GM19099 (cell line): Measurements from ENCODE around the gene DCN.

Experiments
- POLR2A ChIP-seq: IDR thresholded peaks from 3 replicates; pipeline ENCODE4 v1.6.1; 2011; ENCODE audit warnings: low read depth; ENCODE audit not compliant: insufficient read length; ENCODE audit errors: extremely low read depth

Gene DCN

GRCh38 chr12:91196436-91196835 lies 13.8 kb upstream of the DCN start:
- no peak for TF ChIP-seq POLR2A

- no peak for TF ChIP-seq POLR2A
These were observed 11.9 kb upstream of the DCN start for GRCh38 chr12:91194500-91194899.

DNA sequence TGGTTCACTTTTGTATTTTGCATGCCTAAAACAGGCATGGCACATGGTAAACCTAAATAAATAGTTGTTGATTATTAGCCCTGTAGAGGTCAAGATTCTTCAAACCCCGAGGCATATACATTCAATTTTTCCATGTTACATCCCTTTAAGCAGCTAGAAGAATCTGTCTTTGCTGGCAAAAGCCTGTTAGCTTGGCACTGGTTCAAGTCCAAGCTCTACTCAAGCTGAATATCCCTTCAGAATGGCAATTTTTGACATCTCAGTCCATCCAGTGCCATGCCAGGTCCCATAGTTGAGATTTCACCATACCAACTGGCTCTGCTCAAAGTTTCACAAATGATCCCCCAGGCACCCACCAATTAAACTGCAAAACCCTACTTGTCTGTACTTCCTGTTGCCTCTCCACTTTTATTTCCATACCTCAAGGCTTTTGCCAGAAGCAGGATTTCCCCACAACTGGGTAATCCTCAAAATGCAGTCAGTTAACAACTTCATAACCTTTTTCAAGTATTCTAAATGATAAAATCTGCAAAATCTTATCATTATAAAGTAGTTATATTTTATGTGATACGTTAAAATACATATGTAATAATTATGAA lies 9.0 kb upstream of the DCN start:
- no peak for TF ChIP-seq POLR2A

DNA sequence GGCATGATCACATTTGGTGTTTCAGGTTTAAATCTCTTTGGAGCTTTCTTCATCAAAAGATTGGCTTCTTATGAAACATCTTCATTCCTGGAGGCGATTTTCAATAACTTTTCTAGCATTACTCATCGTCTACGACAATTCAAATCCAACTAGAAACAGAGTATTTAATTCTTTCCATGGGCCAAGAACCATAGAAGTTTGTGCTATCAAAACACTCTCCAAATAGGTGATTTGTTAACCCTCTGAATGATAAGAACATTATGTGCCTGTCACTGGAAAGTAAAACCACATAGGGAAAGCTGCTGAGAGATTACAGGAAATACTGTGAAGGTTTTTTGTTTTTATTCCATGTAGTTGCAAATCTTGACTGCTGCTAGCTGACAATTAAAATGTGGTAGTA lies 6.9 kb upstream of the DCN start:
- TF ChIP-seq POLR2A: no peak

DNA sequence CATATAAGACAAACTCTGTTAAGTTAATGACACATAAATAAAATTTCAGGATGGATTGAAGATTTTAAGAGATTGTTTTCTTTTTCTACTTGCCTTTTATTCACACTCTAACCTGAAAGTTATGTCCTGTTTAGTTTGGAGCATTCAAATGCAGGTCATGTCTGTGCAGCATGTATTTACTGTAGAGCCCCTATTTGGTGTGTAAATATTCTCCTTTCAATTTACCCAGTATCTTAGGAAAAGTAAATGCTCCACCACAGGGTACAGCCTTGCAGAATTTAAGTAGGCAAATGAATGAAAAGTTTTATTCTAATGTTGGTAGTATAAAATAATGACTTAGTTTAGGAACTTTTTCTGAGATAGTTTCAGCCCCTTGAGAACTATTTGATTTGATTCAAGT lies 6.2 kb upstream of the DCN start:
- no peak for TF ChIP-seq POLR2A

DNA sequence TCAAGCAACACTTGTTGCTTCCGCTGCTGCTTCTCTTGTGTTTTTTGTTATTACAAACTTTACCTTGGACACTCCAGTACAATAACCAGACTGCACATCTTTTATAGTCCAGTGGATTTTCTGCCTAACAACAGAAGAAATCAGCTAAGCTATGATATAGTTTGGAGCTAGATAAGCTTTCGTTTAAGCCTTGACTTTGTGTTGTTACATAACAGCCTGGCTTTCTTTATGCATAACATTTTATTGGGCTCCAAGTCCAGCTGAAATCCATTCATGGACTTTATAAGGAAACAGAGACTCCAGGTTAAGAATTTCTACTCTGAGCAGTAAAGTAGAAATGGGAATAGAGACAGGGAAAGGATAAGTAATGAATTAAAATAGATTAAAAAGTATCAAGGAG lies 3.5 kb upstream of the DCN start:
- no peak for TF ChIP-seq POLR2A

GRCh38 chr12:91185421-91185820 lies 2.8 kb upstream of the DCN start:
- no peak for TF ChIP-seq POLR2A

DNA sequence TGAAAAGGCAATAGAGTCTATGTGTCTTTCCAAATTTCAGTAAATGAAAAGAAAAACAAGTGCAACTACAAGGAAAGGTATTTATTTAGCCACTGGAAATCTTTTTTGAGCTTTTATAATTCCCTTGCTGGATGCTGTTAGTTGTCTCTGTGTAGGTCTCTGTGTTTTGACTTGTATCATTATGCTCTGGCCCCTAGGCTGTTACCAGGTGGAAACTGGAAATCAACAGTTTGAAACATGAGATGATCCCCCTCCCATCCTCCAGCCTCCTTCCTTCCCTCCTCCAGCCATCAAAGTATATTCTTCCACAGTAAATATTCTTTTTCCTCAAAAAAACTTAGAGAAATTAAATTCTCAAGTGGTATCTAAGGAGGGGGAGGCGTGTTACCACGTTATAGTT lies 934 bp upstream of the DCN start:
- no peak for TF ChIP-seq POLR2A

DNA sequence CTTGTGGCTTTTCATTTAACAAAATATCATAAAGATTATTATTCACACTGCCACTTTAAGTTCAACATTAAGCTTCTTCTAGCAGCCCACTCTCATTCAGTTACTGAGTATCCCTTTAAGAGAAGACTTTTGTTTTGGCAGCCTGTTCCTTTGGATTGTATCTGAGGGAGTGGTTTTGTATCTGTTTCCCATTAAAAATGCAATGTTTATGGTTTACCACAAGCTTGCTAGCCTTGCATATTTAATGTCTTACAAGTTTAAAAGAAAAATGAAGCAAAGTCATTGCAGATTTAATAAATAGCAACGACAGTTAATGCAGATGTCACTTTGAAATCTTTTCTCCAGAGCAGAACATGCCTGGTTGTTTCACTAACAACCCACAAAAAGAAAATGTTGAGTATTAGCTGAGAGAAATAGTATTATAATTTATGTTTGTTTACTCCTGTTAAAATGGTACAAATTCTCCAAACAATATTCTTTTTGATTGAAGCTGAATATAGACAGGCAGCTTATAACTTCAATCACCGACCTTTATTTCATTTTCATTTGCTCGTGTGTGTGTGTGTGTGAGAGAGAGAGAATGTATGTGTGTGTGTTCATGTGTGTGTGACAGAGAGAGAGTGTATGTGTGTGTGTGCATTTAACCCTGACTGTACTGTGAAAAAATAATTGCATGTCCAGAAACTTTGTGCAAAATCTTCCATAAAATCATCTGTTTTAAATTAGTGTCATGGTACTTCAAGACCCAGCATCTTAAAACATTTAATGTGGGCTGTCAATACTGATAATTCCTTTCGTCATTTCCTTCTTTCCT lies 1.8 kb downstream of the DCN start:
- TF ChIP-seq POLR2A: no peak

DNA sequence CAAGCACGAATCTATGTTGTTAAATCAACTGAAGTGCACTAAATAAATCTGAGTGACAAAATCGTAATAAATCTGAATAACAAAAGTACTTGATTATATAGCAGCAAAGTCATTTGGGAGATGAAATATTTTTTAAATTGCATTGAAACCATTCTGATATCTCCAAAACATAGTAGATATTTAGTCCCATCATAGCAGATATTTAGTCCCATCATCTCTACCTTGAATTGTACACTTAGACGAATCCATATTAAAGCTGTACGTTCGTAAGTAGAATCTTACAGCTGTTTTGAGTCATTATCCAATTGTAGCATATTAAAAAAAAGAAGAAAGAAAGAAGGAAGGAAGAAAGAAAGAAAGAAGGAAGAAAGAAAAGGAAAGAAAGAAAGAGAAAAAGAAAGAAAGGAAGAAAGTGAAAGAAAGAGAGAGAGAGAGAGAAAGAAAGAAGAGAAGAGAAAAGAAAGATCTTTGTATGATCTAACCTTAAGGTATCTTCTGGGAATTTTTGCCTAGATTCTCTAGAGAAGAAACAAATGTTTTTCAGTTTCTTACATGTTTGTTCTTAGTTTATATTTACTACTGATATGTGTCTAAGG lies 2.6 kb downstream of the DCN start:
- no peak for TF ChIP-seq POLR2A

DNA sequence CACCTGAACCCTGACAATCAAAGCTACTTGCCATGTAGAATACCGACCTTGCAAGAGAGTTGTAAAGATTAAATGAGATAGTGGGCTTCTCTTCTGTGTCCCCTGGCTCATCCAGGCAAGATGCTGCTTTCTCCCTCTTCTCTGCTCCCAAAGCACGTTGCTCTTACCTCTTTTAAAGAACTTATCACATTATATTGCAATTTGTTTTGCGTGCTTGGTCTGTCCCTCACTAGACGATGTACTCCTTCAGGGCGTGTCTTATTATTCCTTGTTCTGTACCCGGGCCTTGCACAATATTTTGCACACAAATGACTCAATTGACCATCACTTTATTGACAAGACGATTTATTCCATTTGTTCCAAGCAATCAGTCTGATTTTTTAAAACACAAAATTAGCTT lies 3.3 kb downstream of the DCN start:
- no peak for TF ChIP-seq POLR2A

- TF ChIP-seq POLR2A: no peak
These were observed 3.8 kb downstream of the DCN start for GRCh38 chr12:91178781-91179180.

GRCh38 chr12:91178139-91178561 lies 4.5 kb downstream of the DCN start:
- no peak for TF ChIP-seq POLR2A

DNA sequence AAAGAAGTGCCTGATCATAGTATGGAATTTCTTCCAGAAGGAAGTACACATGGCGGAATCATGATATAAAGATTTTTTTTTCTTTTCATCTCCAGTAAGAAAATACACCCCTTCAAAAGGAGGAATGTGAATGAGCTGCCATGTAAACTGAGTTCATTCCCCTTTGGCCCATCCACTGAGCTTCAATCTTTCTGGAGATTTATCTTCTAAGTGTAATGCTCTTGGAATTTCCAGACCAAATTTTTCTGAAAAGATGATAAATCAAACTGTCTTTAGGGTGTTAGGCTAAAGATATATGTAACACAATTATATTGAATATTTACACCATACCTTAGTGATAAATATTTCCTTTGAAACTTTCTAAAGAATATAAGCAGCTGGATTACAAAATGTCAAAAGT lies 5.2 kb downstream of the DCN start:
- TF ChIP-seq POLR2A: no peak

- no peak for TF ChIP-seq POLR2A
These were observed 5.7 kb downstream of the DCN start for GRCh38 chr12:91176915-91177314.

DNA sequence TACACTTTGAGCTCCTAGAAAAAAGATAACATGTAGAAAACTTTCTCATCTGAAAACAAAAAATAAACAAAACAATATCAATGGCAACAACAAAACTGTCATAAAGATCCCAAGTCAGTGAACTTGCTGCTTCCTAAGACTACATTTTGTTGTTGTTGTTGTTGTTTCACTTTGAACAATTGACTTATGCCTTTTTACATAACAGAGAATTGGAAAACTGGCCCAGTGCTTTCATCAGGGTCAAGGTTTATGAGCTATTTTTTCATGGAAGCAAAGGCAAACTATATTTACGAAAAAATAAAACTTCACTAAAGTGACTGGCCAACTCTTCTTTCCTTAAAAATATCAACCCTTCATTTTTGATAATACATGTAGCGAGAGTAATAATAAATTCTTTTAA lies 6.3 kb downstream of the DCN start:
- no peak for TF ChIP-seq POLR2A
